HG02678 (cell line): Measurements from ENCODE around the gene NOM1.

Experiments used
- ATAC-seq: cut with Tn5 transposase; IDR thresholded peaks from one replicate; pipeline ENCODE4 v1.9.1; 2021; ENCODE audit warnings: mild to moderate bottlenecking, moderate library complexity; ENCODE audit not compliant: unreplicated experiment

NOM1 gene

DNA sequence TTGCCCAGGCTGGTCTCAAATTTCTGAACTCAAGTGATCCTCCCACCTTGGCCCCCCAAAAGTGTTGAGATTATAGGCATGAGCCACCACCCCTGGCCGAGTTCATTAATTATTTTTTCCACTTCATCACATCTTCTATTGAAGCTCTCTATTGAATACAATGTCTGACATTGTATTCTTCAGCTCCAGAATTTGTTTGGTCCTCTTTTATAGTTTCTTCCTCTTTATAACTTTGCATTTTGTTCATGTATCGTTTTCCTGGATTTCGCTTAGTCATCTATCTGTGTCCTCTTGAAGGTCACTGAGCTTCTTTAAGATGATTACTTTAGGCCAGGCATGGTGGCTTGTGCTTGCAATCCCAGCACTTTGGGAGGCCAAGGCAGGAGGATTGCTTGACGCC lies 30.2 kb downstream of the NOM1 start:
- no peak for ATAC-seq

DNA sequence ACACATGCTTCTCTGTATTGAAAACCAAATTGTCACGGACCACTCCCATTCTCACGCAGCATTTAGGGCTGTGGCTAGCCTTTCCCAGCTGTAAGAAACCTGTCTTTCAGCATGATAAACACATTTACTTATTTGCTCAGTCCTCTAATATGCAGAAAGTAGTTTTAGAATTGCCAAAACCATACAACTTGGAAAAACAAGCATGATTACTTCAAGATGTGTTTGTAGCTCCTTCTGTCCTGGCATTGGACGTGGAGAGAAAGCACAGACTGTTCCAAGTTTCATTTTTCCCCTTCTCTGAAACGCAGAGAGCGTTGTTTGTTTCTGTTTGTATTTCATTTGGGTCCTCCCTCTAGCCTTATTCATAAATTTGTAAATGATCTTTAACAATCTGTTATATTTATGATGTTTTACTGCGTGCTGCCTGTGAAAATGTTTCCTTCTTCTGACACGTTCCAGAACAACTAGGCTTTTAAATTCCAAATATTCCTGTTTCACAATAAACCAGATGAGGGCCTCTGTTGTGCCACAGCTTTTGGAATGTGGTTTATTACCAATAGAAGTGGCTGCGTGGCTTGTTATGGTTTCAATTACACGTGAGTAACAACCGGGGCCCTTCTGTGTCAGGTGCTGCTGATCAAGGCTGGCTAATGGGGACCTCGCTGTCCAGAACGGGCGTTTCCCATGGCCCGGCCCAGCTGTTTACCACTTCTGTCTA lies 34.8 kb downstream of the NOM1 start:
- ATAC-seq, result no peak

DNA sequence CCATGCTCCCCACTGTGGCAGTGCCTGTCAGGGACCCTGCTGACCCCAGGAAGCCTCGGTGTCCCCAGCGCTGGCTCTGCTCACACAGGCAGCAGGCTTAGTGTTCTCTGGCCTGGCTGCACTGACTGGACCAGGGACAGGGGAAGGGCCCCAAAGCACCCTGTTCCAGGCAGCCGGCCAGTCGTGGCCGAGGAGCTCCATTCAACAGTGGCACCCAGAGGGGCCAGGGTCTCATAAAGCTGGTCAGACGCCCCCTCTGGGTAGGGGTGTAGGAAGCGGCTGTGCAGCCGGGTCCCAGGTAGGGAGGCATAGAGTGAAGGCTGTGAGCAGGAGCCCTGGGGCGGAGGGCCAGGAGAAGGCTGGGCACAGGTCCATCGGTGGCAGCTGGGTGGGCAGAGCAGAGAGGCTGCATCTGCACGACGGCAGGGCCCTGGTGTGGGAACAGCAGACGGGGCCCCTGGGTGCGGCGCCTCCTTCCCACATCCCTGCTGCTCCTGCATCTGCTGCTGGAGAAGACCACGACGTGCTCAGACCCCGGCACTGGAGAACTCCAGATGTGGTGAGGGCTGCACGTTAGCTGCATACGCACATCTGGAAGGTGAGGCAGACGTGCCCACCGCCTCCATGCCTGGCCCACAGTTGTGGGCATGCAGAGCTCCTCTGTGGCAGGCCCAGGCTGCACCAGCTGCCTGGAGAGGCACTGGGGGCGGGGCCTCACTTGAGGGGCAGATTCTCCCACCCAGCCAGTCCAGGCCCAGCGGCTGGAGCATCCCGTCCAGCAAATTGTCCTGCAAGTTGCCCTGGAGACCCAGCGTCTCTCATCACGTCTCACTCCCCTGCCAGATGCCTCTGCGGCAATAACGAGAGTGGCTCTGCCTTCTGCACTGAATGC lies 35.8 kb downstream of the NOM1 start:
- ATAC-seq, result no peak

DNA sequence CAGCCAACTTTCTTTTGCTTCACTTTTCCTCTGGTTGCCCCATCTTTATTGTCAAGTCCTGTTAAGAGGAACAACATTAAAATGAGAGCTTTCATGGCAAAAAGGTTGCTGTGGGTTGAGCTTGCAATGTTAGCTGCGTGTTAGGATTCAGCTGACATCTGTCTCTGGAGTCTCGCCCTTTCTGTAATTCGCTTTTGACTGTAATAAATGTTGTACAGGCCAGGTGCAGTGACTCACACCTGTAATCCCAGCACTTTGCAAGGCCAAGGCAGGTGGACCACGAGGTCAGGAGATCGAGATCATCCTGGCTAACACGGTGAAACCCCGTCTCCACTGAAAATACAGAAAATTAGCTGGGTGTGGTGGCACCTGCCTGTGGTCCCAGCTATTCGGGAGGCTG lies 36.9 kb downstream of the NOM1 start:
- ATAC-seq, result no peak

DNA sequence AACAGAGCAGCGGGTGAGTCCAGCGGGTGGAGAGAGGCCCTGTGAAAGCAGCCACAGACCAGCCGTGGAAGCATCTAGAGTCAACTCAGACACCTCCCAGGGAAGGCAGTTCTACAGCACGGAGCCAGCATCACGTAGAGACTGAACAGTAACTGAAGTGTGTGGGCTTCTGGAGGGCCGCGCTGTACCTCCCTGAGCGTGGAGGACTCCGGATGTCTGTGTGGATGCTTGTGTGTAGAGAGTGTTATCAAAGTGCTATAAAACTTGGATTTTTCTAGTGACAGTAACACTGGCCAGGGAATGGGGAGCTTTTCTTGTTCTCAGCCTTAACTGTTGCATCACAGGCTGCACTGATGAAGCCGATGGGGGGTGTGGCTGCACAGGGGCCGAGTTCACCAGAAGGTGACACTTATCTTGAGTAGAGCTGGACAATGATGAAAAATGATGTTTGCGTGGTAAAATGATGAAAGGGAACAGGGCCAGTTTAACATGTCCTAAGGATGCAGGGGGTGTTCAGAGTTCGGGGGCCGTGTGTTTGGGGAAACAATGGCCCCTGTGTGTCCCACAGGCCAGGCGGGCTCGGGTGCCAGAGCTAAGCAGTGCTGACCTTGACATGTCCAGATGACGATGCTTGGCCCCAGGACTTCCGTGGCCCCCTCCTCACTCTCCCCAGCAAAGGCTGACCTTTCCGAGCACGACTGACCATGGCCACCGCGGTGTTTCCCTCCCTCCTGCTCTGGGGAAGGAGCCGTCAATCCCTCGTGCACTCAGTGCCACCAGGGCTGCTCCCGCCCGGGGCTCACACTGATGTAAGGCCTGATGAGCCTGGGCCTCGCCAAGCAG lies 39.1 kb downstream of the NOM1 start:
- no peak for ATAC-seq

DNA sequence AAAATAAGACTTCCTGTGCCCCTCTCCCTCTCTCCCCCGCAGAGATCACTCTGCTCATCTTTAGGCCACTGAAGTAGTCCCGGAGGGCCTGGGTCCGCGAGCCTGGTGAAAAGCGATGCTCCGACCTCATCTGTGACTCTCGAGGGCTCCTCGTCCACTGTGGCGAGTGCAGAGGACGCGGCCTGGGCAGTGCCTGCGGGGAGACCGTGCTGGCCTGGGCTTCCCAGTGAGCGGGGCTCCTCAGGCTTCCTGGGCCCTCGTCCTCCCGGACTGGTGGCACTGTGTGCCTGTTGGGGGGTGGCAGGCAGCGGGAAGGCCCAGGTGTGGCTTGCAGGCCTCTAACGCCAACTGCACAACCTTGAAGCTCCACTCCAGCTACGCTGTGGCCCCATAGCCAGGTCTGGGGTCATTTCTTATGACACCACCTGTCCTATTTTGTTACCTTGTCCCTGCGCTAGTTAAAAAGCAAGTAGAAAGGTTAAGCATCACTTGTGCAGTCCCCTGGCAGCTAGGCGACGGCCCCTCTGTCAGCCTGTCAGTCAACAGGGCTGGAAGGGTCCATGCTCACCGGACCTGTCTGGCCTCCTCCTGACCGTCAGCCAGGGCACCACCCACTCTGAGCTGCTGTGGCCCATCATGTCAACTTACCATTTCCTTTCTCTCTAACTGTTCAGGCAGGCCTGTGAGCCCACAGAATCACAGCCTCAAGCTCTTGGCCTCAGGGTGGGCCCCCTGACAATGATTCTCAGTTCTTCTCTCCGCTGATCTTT lies 40.4 kb downstream of the NOM1 start:
- ATAC-seq, result no peak

DNA sequence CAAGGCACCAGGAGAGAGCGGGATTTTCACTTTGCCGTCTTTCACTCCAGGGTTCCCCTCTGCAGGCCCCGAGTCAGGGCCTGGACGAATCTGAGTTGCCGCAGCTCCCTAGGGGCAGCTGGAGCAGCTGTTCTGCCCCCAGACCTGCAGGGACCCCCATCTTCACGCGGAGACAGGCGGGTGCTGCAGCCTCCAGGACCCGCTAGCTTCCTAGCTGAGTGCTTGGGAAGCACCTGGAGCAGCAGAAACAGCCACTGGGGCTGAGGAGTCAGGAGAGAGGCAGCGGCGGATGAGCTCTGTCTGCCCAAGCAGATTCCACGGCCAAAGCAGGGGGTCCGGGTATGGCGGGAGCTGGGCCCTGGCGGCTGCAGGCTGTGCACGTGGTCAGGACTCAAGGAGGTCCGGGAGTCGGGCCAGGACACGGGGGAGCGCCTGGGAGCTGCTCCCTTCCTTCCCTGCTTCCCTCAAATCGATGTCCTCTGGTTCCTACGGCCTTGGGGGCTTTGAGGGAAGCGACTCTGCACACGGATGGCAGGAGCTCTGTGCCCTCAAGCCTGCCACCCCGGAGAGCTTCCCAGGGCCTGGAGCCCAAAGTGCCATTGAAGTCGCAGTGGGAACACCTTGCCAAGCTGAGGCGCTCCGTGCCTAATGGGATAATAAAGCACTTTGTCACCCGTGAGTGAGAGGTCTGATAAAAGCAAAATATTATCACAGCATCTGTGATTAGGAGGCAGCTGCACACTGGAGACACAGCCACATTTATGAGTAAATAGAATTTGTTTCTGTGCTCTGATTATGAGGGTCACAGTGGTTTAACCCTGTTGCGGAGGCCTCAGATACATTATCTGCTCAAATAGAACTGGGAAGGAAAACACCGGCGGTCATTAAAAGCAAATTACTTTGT lies 43.8 kb downstream of the NOM1 start:
- ATAC-seq, result no peak

DNA sequence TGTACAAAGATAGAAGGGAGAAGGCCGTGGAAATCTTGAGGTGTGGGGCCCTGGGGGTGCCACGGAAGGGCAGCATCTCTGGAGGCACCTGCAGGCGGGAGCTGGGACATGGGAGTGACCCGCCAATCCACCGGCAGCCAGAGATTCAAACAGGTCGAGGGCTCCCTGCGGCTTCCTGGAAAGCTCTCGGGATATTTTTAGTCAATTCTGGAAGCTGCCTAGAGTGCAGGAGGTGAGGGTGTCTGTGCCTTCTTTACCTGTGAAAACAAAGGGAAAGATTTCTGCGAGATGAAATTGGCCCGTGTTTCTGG lies 44.4 kb downstream of the NOM1 start:
- no peak for ATAC-seq

DNA sequence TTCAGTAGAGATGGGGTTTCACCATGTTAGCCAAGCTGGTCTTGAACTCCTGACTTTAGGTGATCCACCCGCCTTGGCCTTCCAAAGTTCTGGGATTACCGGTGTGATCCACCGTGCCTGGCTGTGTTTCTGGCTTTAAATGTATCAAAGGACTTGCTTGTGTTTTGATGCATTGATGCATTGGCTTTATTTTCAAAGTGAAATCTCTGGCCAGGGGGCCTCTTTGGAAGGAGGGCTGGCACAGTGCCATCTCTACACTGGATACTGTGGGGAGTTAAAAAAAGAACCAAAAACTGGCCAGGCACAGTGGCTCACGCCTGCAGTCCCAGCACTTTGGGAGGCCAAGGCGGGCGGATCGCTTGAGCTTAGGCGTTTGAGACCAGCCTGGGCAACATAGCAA lies 44.9 kb downstream of the NOM1 start:
- ATAC-seq, result no peak

DNA sequence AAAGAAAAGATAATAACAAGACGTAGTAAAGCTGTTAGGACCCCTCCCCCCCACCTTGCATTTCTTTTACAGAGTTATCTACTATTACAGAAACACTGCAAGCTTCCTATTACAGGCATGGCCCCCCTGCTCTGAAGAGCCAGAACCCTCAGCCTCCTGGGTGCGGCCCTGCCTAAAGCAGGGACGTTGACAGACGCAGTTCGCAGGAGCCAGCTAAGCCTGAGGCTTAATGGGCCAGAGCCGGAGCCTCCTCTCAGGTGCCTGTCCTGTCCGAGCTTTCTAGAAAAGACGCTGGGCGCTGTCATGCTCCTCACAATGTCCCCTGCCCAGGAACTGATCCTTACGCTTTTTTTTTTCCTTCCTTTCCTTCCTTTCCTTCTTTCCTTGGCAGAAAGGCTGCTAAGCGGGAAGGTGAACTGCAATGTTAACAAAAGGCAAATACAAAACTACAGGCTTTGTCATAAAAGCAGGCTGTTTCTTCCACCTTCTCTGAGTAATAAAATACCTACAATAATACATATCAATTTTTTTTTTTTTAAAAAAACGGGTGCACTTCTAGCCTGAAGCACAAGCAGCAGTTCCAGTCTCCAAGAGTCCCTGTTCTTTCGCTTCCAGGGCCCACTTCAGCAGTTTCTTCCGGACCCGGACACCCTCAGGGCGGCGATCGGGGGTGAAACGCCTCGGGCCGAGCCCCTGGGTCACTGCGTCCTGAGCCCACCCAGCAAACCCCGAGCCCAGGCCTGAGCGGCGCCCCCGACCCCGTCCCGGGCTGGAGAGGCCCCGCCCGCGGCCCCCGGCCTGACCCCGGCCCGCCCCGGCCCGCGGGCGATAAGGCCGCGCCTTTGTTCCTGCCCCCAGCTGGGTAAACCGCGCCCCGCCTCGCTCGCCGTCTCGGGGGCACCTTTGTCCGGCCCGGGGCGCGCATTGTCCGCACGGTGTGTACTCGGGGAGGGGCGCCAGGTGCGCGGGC lies 49.8 kb downstream of the NOM1 start:
- ATAC-seq, result peak; percentile 41

DNA sequence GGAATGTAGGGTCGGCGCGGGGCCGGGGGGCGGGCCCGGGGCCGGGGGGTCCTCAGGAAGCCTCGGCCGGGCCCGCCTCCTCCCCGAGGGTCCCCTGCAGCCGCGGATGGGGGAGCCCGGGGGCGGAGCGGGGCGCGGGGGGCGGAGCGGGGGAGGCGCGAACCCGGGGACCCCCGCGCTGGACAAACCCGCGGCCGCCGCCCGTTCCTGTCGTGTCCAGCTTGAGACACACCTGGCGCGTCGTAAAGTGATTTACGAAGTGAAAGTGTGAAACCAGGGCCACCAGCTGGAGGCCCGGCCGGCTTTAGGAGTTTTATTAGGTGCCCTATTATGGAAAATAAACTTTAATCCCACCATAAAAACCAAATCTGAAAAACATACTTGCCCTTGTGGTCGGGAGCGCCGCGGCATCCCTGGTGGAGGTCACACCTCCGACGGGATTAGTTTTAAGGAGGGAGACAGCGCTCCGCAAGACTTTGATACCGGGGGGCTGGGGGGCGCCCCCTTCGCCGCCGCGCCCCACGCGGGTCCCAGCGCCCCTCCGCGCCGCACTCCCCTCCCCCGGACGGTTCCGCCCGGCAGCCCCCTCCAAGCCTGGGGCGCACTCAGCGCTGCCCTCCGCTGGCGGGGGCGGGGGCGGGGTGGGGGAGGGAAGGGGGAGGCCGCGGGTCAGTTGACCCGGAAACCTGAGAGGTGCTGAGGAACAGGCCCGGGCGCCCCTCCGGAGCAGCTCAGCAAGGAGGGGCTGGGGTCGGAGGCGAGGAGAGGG lies 50.6 kb downstream of the NOM1 start:
- peak; percentile 28 for ATAC-seq

DNA sequence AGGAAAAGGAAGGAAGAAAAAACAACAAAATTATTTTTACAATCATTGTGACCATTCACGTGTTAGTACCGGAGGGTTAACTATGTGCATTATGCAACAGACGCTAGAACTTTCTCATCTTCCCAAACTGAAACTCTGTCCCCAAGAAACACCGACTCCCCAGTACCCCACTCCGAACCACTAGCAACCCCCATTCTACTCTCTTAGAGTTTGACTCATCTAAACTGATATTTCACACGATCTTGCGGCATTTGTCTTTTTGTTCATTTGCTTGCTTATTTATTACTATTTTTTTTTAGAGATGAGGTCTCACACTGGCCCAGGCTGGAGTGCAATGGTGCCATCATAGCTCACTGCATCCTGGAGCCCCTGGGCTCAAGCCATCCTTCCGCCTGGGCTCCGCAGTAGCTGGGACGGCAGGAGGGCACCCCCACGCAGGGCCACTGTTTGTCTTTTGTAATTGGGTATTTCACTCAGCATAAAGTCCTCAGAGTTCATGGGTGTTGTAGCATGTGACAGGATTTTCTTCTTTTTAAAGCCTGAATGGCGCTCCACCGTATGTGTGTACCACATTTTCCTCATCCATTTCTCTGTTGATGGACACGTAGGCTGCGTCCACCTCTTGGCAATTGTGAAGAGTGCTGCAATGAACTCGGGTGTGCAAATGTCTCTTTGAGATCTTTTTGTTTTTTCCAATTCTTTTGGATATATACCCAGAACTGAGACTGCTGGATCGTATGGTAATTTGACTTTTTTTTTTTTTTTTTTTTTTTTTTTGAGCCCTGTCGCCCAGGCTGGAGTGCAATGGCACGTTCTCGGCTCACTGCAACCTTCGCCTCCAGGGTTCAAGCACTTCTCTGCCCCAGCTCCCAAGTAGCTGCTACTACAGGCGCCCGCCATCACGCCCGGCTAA lies 51.5 kb downstream of the NOM1 start:
- no peak for ATAC-seq

DNA sequence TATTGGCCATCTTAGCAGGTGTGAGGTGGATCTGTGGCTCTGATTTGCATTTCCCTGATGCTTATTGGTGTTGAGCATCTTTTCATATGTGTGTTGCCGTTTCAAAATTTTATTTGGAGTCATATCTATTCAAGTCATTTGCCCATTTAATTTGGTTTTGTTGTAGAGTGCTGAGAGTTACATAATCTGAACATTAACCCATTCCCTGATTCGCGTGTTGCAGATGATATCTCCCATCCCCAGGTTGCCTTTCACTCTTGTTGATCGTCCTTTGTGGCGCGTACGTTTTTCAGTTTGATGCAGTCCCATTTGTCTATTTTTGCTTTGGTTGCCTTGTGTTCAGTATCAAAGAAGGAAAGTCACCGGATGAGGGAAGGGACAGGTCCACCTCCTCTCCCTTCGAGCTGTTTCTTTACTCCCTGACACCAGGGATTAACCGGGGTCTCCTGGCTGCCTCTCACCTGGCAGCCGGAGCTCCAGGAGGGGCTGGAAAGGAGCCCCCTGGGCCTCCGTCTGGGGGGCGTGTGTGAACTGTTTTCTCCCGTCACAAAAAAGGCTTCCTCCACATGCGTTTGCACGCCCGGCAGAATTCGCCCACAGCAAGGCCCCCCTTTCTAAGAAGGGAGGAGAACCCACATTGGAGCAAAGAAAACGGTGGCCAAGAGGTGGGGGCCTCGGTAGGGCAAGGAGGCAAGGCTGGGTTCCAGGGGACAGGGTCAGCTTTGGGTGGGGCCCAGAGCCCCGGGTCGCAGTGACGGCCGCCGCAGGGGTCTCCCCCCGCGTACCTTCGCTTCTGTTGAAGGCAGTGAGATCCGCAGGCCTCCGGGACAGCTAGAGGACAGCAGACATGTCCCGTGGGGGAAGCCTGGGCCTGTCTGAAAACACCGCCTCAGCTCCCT lies 52.7 kb downstream of the NOM1 start:
- no peak for ATAC-seq

DNA sequence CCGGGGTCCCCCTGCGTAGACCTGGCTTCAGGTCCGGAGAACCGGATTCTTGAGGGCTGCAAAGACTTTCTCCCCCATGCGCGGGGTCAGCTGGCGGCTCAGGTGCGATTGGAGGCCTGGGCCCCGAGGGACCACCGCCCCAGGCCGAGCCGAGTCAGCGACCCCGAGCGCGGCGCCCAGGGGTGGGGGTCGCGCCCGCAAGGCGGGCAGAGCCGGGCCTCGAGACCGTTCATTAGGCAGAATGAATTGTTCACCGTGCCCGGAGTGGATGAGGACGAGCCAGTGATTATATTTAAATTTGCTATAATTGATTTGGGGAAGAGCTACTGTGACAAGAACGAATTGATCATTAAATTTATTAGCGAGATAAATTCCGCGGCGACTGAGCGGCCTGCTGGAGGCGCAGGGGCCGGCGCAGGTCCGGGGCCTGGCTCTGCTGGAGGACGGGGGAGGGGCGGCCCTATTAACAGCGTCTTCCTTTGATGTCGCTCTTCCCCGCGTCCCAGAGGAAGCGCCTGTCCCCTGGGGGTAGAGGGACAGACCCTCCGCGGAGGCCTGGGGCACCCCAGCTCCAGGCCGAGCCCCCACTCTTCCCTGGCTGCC lies 53.4 kb downstream of the NOM1 start:
- ATAC-seq, result no peak

DNA sequence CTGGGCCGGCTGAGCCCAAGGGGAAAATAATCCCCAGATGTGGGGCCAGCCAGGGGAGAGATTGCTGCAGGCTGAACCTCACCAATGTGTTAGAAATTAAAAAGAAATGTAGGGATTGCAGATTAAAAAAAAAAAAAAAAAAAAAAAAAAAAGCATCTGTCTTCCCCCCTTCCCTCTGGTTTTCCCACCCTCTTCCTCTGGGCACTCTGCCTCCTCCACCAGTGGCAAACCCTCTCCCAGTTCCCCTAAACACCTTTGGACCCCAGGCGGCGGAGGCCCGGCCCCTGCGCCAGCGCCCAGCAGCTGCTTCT lies 53.9 kb downstream of the NOM1 start:
- no peak for ATAC-seq
